GM18951 (cell line): ENCODE measurements around the gene PCDHA2.
"Not testable (repeated sequence)": the region's sequence is repeated elsewhere in the genome, so short reads cannot be mapped to it uniquely, and the experiment has no call there.

ENCODE experiments used
- POLR2A ChIP-seq: IDR thresholded peaks from 4 replicates; pipeline ENCODE4 v1.6.1; 2011; ENCODE audit warnings: mild to moderate bottlenecking; ENCODE audit not compliant: insufficient read length, insufficient read depth; ENCODE audit errors: extremely low read depth
- in situ Hi-C: fragments of 300-500 bp; cut with MboI; formaldehyde crosslinking; loops from one replicate; pipeline ENCODE4 v1.12.0; 2022; ENCODE audit warnings: low sequenced_read_pairs, mixed read lengths, inconsistent platforms; ENCODE audit not compliant: unreplicated experiment

PCDHA2 gene

GRCh38 chr5:140802781-140803271, 8.2 kb downstream of the PCDHA2 start:
- no peak for TF ChIP-seq POLR2A
- in situ Hi-C loops, result no loop called here

- in situ Hi-C loops, result no loop called here
- no peak for TF ChIP-seq POLR2A
These were observed 12.5 kb downstream of the PCDHA2 start, which contains the start of gene PCDHA4 for GRCh38 chr5:140806834-140807775. Gene PCDHA4, plus strand, starts transcription at chr5:140807068.

- in situ Hi-C loops, result not testable (repeated sequence)
These were observed 13.7 kb downstream of the PCDHA2 start for GRCh38 chr5:140808241-140808888.

- no peak for TF ChIP-seq POLR2A
- in situ Hi-C loops, result no loop called here
These were observed 14.2 kb downstream of the PCDHA2 start for GRCh38 chr5:140808889-140809291.

- TF ChIP-seq POLR2A, result no peak
- in situ Hi-C loops, result no loop called here
These were observed 27.0 kb downstream of the PCDHA2 start, which contains the start of gene PCDHA5 for GRCh38 chr5:140821375-140822280. Gene PCDHA5, plus strand, starts transcription at chr5:140821613.

GRCh38 chr5:140822281-140822629, 27.6 kb downstream of the PCDHA2 start:
- in situ Hi-C loops, result no loop called here
- TF ChIP-seq POLR2A, result no peak

- in situ Hi-C loops, result not testable (repeated sequence)
These were observed 28.3 kb downstream of the PCDHA2 start for GRCh38 chr5:140822969-140823368.

- no peak for TF ChIP-seq POLR2A
- in situ Hi-C loops, result no loop called here
These were observed 28.8 kb downstream of the PCDHA2 start for GRCh38 chr5:140823475-140823874.

GRCh38 chr5:140827704-140828361, 33.2 kb downstream of the PCDHA2 start, which contains the start of gene PCDHA6:
Gene PCDHA6, plus strand, starts transcription at chr5:140827960. Its CDS starts 132 bp downstream, at chr5:140828092.
- in situ Hi-C loops, result no loop called here

GRCh38 chr5:140828362-140828737, 33.7 kb downstream of the PCDHA2 start:
- TF ChIP-seq POLR2A, result no peak
- in situ Hi-C loops, result no loop called here

More at GRCh38 chr5:140827704-140828361, 33.2 kb downstream of the PCDHA2 start, which contains the start of gene PCDHA6:
- no peak for TF ChIP-seq POLR2A

GRCh38 chr5:140829511-140830501, 35.2 kb downstream of the PCDHA2 start:
- in situ Hi-C loops, result not testable (repeated sequence)
